K562 (cell line): ENCODE measurements around the gene PCSK7. TPM values are rescaled to one million over a fixed set of nuclear protein-coding genes. Genes with fewer than 3 reads are reported as not detected.

ENCODE experiments used
- NR4A1 ChIP-seq, 2 experiments: fragments of 250-450 bp in 1 of 2; fragments of 450-650 bp in 1 of 2; sonication (Bioruptor Pico) in 1 of 2; IDR thresholded peaks; 2 replicates each; pipeline versions ENCODE4 v1.4.0 to v1.6.1; 2016 to 2020; ENCODE audit warnings: mild to moderate bottlenecking in 2 of 2, missing compliant biosample characterization in 1 of 2, missing genetic modification characterization in 1 of 2, moderate library complexity in 1 of 2
- RAD21 ChIP-seq, 2 experiments: fragments of 250-450 bp in 1 of 2; fragments of 450-650 bp in 1 of 2; sonication (Bioruptor Pico) in 1 of 2; formaldehyde crosslinking in 1 of 2; IDR thresholded peaks in 1 of 2; conservative IDR thresholded peaks in 1 of 2; 2 replicates each; pipeline versions ENCODE4 v1.4.0 to v1.8.0; 2020 to 2022; ENCODE audit warnings: mild to moderate bottlenecking in 2 of 2, moderate library complexity in 1 of 2
- SP1 ChIP-seq: sonication (generic); formaldehyde crosslinking; IDR thresholded peaks from 2 replicates; pipeline ENCODE4 v1.8.1; 2022; ENCODE audit warnings: mild to moderate bottlenecking, missing genetic modification reagents
- TARDBP ChIP-seq: fragments of 450-650 bp; IDR thresholded peaks from 2 replicates; pipeline ENCODE4 v1.6.1; 2016
- polyA plus RNA-seq, 8 experiments: library from polyadenylated mRNA; depleted of rRNA in 4 of 8; stranded (reverse) in 5 of 8; unstranded in 3 of 8; fragments of >200 nt; fragmentation: Nextera tagmentation in 2 of 8; fragmentation: Illumina TruSeq in 1 of 8; extraction: Ambion mirVana in 2 of 8; extraction: Trizol in 1 of 8; gene quantifications; 2 replicates each; pipeline versions ENCODE4 v1.2.1 to v1.2.3, GENCODE V29; 2011 to 2014; ENCODE audit warnings: inconsistent platforms in 1 of 8, missing spikeins in 1 of 8
- total RNA-seq, 7 experiments: library from RNA; depleted of rRNA in 6 of 7; stranded (reverse); fragments of >200 nt in 6 of 7; fragmentation: Illumina TruSeq in 2 of 7; extraction: Trizol in 2 of 7; gene quantifications; 2 replicates each; pipeline versions ENCODE4 v1.2.1 to v1.2.3, GENCODE V29; 2011 to 2021; ENCODE audit warnings: low replicate concordance in 1 of 7
- TF ChIP-seq, protein P1 (sequence below): fragments of 450-650 bp; IDR thresholded peaks from 2 replicates; pipeline ENCODE4 v1.6.1; 2016; ENCODE audit warnings: mild to moderate bottlenecking, moderate library complexity
- TF ChIP-seq, protein P2 (sequence below): fragments of 250-450 bp; sonication (Bioruptor Pico); IDR thresholded peaks from 2 replicates; pipeline ENCODE4 v1.4.0; 2020

PCSK7 gene
- total and polyA plus RNA-seq, 9 of the 15 experiments (the other 6 are each of a cell fraction or from before 2014, with no cell fraction given): 3.1 to 29.2 (median 15.6) TPM

DNA sequence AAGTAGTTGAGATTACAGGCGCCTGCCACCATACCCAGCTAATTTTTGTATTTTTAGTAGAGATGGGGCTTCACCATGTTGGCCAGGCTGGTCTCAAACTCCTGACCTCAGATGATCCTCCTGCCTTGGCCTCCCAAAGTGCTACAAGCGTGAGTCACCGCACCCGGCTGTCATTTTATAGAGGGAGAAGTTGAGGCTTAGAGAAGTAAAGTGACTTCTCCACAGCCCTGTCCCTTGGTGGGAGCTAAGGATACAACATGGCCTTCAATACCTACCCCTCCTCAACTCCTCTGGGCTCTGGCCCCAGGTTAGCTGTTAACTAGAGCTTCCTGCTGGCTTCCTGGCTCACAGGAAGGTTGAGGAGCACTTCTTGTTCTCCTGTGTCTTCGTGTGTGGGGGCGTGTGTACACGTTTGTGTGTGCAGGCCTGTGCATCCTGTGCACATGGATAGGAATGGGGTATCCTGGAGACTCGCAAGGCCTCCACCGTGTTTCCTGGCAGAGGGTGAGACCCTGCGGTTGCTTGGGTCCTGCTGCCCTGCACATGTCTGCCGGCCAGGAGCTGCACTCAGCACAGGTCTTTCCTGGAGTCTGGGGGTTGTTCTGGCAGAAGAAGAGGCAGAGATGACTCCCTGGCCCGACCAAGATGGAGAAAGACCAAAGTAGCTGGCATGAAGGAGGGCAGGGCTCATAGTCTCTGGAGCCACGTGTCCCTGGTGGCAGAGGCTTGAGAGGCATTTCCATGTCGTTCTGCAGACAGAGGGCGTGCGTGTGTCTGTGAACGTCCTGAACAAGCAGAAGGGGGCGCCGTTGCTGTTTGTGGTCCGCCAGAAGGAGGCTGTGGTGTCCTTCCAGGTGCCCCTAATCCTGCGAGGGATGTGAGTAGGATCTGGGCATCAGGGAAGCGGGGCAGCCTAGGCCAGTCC is 51.0 kb downstream of the PCSK7 start (continued):
- TF ChIP-seq RAD21 (CRISPR knock-in tag; conservative IDR thresholded peaks at IDR 0.05 in 1 of 2, IDR thresholded peaks at IDR 0.05 in 1 of 2): peak; percentile 25 to 75; a peak in 3 of 4 replicates
- TF ChIP-seq NR4A1 (CRISPR knock-in tag; IDR thresholded peaks at IDR 0.05): no peak
- TF ChIP-seq NR4A1 (tag; IDR thresholded peaks at IDR 0.05): 0 out of 2 replicates have a peak, but pooled peaks have one; percentile 21
- TF ChIP-seq SP1 (CRISPR knock-in tag): peak; percentile 55
- TF ChIP-seq, protein P1, sequence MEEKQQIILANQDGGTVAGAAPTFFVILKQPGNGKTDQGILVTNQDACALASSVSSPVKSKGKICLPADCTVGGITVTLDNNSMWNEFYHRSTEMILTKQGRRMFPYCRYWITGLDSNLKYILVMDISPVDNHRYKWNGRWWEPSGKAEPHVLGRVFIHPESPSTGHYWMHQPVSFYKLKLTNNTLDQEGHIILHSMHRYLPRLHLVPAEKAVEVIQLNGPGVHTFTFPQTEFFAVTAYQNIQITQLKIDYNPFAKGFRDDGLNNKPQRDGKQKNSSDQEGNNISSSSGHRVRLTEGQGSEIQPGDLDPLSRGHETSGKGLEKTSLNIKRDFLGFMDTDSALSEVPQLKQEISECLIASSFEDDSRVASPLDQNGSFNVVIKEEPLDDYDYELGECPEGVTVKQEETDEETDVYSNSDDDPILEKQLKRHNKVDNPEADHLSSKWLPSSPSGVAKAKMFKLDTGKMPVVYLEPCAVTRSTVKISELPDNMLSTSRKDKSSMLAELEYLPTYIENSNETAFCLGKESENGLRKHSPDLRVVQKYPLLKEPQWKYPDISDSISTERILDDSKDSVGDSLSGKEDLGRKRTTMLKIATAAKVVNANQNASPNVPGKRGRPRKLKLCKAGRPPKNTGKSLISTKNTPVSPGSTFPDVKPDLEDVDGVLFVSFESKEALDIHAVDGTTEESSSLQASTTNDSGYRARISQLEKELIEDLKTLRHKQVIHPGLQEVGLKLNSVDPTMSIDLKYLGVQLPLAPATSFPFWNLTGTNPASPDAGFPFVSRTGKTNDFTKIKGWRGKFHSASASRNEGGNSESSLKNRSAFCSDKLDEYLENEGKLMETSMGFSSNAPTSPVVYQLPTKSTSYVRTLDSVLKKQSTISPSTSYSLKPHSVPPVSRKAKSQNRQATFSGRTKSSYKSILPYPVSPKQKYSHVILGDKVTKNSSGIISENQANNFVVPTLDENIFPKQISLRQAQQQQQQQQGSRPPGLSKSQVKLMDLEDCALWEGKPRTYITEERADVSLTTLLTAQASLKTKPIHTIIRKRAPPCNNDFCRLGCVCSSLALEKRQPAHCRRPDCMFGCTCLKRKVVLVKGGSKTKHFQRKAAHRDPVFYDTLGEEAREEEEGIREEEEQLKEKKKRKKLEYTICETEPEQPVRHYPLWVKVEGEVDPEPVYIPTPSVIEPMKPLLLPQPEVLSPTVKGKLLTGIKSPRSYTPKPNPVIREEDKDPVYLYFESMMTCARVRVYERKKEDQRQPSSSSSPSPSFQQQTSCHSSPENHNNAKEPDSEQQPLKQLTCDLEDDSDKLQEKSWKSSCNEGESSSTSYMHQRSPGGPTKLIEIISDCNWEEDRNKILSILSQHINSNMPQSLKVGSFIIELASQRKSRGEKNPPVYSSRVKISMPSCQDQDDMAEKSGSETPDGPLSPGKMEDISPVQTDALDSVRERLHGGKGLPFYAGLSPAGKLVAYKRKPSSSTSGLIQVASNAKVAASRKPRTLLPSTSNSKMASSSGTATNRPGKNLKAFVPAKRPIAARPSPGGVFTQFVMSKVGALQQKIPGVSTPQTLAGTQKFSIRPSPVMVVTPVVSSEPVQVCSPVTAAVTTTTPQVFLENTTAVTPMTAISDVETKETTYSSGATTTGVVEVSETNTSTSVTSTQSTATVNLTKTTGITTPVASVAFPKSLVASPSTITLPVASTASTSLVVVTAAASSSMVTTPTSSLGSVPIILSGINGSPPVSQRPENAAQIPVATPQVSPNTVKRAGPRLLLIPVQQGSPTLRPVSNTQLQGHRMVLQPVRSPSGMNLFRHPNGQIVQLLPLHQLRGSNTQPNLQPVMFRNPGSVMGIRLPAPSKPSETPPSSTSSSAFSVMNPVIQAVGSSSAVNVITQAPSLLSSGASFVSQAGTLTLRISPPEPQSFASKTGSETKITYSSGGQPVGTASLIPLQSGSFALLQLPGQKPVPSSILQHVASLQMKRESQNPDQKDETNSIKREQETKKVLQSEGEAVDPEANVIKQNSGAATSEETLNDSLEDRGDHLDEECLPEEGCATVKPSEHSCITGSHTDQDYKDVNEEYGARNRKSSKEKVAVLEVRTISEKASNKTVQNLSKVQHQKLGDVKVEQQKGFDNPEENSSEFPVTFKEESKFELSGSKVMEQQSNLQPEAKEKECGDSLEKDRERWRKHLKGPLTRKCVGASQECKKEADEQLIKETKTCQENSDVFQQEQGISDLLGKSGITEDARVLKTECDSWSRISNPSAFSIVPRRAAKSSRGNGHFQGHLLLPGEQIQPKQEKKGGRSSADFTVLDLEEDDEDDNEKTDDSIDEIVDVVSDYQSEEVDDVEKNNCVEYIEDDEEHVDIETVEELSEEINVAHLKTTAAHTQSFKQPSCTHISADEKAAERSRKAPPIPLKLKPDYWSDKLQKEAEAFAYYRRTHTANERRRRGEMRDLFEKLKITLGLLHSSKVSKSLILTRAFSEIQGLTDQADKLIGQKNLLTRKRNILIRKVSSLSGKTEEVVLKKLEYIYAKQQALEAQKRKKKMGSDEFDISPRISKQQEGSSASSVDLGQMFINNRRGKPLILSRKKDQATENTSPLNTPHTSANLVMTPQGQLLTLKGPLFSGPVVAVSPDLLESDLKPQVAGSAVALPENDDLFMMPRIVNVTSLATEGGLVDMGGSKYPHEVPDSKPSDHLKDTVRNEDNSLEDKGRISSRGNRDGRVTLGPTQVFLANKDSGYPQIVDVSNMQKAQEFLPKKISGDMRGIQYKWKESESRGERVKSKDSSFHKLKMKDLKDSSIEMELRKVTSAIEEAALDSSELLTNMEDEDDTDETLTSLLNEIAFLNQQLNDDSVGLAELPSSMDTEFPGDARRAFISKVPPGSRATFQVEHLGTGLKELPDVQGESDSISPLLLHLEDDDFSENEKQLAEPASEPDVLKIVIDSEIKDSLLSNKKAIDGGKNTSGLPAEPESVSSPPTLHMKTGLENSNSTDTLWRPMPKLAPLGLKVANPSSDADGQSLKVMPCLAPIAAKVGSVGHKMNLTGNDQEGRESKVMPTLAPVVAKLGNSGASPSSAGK: peak; percentile 87
- TF ChIP-seq, protein P2, sequence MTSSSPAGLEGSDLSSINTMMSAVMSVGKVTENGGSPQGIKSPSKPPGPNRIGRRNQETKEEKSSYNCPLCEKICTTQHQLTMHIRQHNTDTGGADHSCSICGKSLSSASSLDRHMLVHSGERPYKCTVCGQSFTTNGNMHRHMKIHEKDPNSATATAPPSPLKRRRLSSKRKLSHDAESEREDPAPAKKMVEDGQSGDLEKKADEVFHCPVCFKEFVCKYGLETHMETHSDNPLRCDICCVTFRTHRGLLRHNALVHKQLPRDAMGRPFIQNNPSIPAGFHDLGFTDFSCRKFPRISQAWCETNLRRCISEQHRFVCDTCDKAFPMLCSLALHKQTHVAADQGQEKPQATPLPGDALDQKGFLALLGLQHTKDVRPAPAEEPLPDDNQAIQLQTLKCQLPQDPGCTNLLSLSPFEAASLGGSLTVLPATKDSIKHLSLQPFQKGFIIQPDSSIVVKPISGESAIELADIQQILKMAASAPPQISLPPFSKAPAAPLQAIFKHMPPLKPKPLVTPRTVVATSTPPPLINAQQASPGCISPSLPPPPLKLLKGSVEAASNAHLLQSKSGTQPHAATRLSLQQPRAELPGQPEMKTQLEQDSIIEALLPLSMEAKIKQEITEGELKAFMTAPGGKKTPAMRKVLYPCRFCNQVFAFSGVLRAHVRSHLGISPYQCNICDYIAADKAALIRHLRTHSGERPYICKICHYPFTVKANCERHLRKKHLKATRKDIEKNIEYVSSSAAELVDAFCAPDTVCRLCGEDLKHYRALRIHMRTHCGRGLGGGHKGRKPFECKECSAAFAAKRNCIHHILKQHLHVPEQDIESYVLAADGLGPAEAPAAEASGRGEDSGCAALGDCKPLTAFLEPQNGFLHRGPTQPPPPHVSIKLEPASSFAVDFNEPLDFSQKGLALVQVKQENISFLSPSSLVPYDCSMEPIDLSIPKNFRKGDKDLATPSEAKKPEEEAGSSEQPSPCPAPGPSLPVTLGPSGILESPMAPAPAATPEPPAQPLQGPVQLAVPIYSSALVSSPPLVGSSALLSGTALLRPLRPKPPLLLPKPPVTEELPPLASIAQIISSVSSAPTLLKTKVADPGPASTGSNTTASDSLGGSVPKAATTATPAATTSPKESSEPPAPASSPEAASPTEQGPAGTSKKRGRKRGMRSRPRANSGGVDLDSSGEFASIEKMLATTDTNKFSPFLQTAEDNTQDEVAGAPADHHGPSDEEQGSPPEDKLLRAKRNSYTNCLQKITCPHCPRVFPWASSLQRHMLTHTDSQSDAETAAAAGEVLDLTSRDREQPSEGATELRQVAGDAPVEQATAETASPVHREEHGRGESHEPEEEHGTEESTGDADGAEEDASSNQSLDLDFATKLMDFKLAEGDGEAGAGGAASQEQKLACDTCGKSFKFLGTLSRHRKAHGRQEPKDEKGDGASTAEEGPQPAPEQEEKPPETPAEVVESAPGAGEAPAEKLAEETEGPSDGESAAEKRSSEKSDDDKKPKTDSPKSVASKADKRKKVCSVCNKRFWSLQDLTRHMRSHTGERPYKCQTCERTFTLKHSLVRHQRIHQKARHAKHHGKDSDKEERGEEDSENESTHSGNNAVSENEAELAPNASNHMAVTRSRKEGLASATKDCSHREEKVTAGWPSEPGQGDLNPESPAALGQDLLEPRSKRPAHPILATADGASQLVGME (CRISPR knock-in tag): 0 out of 2 replicates have a peak, but pooled peaks have one; percentile 51
- TF ChIP-seq TARDBP: 0 out of 2 replicates have a peak, but pooled peaks have one; percentile 21
